NCI-H146 (cell line): ENCODE data around the gene UBE2L3.
A peak's percentile ranks its signal among the peaks of the same experiment; 100 is the strongest.

Experiments used
- DNase-seq: peaks from one replicate; lab custom pipeline; 2025; lab: John Stamatoyannopoulos, UW

The UBE2L3 gene

GRCh38 chr22:21646608-21647590 lies 79.4 kb downstream of the UBE2L3 start:
- peak; percentile 66 for DNase-seq

GRCh38 chr22:21650280-21650679 lies 82.8 kb downstream of the UBE2L3 start:
- DNase-seq, result no peak

DNA sequence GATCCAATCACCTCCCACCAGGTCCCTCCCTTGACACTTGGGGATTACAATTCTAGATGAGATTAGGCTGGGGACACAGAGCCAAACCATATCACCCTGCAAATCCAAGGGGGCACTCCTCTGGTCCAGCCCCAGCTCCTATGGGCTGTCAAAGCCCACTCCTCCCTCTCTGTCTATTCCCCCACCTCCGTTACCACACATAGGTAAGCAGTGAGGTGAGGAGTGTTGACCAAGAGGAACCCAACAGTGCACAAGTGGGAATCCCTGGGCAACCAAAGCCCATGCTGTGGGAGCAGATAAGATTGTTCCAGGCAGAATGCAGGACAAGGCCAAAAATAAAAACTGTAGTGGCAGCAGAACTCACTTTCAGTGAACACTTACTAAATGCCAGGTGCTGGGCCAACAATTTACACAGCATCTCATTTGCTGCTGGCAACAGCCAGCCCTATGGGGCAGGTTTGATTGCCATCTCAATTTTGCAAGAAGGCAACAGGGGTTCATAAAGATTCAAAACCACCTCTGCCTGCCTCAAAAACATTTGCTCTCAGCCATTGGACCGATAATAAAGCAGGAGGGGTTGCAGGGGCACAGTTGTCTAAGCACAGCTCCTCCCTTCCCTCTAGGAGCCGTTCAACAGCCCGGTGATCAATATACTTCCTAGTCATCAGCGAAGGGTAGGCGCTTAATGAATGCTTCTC lies 83.5 kb downstream of the UBE2L3 start:
- peak; percentile 48 for DNase-seq

DNA sequence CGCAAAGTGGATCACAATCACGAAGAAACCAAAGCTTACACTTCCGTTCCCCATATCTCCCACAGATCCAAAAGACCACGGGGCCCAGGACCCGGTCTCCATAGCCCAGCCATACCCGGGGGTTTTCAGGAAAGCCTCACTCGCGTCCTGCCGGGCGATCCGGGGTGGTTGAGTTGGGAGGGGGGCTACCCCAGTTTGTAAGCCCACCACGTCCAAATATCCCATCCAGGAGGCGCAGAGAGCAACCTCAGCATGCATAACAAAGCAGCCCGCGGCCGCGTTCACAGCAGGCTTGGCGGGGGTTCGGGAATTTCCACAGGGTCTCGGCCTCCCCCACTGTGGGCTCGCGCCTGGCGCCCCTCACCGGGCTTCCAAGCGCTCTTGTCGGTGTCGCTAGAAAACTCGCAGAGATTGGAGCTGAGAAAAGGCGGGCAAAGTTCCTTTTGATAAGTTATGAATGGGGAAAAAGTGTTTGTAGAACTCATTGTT lies 84.1 kb downstream of the UBE2L3 start:
- no peak for DNase-seq

DNA sequence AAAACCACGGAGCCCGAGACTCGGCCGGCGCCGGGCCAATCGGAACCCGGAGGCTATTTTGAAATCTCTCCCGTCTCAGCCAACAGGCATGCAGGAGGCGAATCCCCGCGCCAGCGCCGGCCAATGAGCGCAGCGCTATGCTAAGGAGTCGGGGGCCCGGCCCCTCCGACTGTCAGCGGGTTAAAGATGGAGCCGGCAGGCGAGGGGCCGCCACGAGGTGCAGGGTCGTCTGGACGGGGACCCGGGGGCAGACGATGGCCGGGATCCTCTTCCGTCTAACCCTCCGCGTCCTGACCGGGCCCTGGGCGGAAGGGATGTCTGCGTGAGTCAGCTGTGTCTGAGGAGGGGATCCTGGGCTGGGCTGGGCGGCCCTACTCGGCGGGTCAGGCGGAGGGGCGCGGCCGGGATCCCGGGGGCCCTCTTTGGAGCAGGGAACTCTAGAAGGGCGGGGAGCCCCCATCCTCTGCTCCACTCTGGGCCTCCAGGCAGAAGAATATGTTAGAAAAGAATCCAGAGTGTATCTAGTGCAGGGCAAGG lies 84.6 kb downstream of the UBE2L3 start:
- DNase-seq, result peak; percentile 79

DNA sequence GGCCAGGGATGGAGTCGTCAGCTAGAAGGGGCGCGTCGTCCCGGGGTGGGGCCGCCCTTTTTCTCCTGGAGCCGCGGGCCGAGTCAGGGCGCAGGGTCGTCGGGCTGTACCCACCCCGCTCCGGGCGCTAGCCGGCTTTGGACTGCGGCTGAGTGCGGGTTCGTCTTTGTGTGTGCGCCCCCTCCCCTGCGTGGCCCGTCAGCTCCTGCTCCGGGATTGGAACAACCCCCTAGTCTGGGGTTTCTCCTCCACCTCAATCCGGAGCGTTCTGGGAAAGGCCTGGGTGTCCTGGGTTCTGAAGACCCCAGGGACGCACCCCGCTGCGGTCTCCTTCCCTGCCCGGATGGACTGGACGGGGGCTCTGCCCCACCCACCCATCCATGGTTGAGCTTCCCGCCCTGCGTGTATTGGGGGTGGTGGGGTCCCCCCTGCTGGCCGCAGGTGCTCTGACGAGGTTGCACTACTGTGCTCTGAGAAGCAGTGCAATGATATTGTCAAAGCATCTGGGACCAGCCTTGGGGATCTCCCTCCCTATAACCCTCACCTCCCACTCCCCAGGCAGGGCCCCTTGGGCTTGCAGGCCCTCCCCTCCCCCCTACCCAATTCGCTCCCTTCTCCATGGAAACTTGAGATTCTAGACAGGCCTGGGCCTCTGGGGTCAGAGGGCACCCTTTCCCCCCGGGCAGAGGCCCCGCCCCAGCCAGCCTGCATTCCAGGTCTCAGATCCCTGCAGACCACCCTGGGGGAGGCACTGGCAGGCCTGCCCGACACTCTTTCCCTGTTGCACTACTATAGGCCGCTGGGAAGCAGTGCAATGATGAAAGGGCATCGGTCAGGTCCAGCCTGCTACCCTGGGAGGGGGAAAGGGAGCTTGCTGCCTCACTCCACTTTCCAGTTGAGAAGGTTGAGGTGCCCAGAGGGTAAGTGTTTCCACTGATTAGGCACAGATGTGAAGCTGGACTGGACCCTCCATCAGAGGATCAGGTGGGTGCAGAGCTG lies 85.3 kb downstream of the UBE2L3 start:
- DNase-seq, result peak; percentile 17

DNA sequence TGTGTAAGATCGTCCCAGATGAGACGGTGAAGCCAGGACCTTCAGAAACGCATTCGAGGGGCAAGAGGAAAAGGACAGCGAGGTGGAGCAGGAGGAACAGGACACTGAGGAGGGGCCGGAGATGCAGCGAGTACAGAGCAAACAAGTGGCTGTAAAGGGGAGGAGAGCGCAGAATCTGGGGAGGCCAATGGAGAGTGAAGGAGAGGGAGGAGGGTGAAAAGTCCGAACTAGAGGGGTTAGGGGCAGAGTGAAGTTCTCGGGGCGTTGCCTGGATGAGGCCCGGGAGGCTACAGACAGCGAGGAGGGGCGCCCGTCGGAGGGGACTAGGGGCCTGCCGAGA lies 89.5 kb downstream of the UBE2L3 start:
- no peak for DNase-seq

DNA sequence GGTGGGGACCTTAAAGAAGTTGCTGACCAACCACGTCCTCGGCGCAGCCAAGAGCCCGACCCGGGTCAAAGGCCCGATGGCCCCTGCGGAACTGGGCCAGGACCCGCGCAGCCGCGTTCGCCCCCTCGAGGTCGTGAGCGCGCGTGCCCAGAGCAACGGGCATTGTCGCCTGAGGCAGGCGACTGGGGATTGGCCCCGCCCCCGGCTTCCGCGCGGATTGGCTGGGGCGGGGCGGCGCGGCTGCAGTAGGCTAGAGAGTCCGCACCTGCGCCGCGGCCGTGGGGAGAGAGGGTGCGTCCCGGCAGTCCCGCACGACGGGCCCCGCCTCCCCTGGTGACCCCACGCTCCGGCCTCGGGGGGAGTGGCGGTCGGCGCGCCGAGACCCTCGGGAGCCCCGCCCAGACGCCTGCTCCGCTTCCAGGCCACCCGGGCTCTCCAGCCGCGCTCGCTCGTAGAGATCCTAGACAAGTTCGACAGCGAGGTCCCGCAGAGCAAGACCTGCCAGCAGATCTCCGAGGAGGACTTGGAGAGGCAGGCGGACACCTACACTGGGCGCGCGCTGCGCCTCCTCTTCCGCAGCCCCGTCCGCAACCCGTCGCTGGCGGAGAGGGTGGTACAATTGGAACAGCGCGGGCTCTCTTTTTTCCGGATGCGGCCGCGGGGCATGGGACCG lies 90.0 kb downstream of the UBE2L3 start:
- DNase-seq, result peak; percentile 87

- no peak for DNase-seq
Measured at GRCh38 chr22:21659864-21660525, 92.5 kb downstream of the UBE2L3 start.

GRCh38 chr22:21660904-21661303 lies 93.4 kb downstream of the UBE2L3 start:
- DNase-seq, result no peak

- no peak for DNase-seq
Measured at GRCh38 chr22:21661991-21662390, 94.5 kb downstream of the UBE2L3 start.

- DNase-seq, result no peak
Measured at GRCh38 chr22:21663738-21664137, 96.2 kb downstream of the UBE2L3 start.

DNA sequence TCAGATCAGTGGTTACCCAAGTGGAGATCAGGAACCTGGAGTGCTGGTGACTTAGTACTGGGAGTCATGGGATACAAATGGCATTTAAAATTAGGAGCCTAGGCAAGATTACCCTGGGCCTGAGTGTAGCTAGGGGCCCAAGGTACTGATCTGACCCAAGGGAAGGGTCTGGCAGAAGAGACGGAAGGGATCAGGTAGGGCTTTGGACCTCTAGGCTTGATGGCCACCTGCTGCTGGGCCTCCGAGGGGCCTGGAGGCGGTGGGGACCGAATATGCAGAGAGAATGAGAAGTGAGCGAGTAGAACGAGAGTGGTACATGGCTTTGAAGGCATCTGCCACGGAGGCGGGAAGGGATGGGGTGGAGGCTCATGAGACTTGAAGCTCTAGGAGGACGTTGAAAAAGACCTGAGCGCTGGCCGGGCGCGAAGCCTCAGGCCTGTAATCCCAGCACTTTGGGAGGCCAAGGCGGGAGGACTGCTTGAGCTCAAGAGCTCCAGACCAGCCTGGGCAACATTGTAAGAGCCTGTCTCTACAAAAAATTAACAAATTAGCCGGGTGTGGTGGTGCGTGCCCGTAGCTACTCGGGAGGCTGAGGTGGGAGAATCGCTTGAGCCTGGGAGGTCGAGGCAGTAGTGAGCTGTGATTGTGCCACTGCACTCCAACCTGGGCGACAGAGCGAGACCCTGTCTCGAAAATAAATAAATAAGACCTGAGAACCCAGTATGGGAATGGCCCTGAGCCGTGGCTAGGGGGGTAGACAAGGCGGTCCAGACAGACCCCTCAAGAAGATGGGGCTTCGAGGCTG lies 97.7 kb downstream of the UBE2L3 start:
- DNase-seq, result no peak

- no peak for DNase-seq
Measured at GRCh38 chr22:21666786-21667185, 99.3 kb downstream of the UBE2L3 start.

- no peak for DNase-seq
Measured at GRCh38 chr22:21669026-21669425, 101.5 kb downstream of the UBE2L3 start.

DNA sequence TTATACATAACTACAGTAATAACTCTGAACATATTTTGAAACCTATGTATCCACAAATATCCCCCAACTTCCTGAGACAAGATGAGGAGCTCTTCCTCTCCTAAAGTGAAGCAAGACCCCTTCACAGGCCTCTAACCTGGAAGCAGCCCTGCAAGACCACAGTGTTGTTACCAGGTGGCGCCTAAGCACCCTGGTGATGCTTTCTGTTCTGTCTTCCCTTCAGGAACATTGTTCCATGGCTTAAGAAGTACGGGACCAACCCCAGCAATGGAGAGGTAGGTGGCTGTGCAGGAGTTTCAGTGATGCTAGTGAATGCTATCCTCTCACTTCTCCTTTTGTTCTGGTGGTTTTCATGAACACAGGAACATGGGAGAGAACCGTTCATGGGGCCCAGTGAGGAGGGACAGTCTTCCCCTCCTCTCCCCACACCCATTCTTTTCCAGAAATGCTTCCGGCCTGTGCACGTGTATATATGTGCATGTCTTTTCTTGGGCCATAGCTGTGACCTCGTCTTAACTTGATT lies 104.7 kb downstream of the UBE2L3 start:
- DNase-seq, result no peak
